Heart right ventricle (tissue), 16 donors: Measurements from ENCODE around the gene INPP5A. TPM values are rescaled to one million over a fixed set of nuclear protein-coding genes. Genes with fewer than 3 reads are reported as not detected.

Experiments
- ATAC-seq, 8 donors: fragments of 200-7000 bp; cut with Tn5 transposase; one replicate each; pipeline ENCODE4 v1.9.1; 2020; ENCODE audit warnings: mild to moderate bottlenecking in 8 of 8, moderate library complexity in 8 of 8, moderate number of reproducible peaks in 1 of 8
- DNase-seq, 2 donors: peaks; one replicate each; pipeline ENCODE4 v3.0.0-alpha.2; 2020
- H3K27ac ChIP-seq, 10 donors: fragments of 200-600 bp; sonication (generic) in 2 of 10; one replicate each; pipeline versions ENCODE4 v1.5.0 to v1.8.0; 2020 to 2022; ENCODE audit warnings: mild to moderate bottlenecking in 3 of 10
- H3K27me3 ChIP-seq, 7 donors: fragments of 200-600 bp; one replicate each; pipeline ENCODE4 v1.8.0; 2021 to 2022; ENCODE audit warnings: mild to moderate bottlenecking in 2 of 7
- H3K36me3 ChIP-seq, 9 donors: fragments of 200-600 bp; sonication (generic) in 1 of 9; one replicate each; pipeline versions ENCODE4 v1.5.0 to v1.8.0; 2020 to 2022; ENCODE audit warnings: mild to moderate bottlenecking in 2 of 9
- H3K4me1 ChIP-seq, 9 donors: fragments of 200-600 bp; sonication (generic) in 1 of 9; one replicate each; pipeline versions ENCODE4 v1.5.0 to v1.8.0; 2020 to 2022; ENCODE audit warnings: mild to moderate bottlenecking in 4 of 9
- H3K4me3 ChIP-seq, 10 donors: fragments of 200-600 bp; sonication (generic) in 2 of 10; one replicate each; pipeline versions ENCODE4 v1.5.0 to v1.8.0; 2020 to 2022; ENCODE audit warnings: mild to moderate bottlenecking in 7 of 10, moderate library complexity in 2 of 10
- H3K9me3 ChIP-seq, 11 donors: fragments of 200-600 bp in 10 of 11; sonication (generic) in 2 of 11; one replicate each; pipeline versions ENCODE4 v1.5.0 to v1.8.0; 2013 to 2022; ENCODE audit warnings: mild to moderate bottlenecking in 2 of 11, control low read depth in 1 of 11, moderate library complexity in 1 of 11
- CTCF ChIP-seq, 9 donors: fragments of 200-600 bp; sonication (generic) in 2 of 9; IDR thresholded peaks; one replicate each; pipeline versions ENCODE4 v1.5.0 to v1.8.0; 2021 to 2022; ENCODE audit warnings: antibody characterized with exemption in 9 of 9, mild to moderate bottlenecking in 5 of 9, moderate library complexity in 1 of 9
- WGBS, 2 donors: extraction: QIAGEN DNeasy Blood & Tissue Kit; methylation state at CpG; one replicate each; pipeline ENCODE4 v1.1.7; 2013; ENCODE audit warnings: inconsistent platforms in 1 of 2; 5-methylcytosine and 5-hydroxymethylcytosine counted together
- intact Hi-C, 10 donors: fragments of 100-400 bp; cut with DNase I; formaldehyde crosslinking; loops; one replicate each; pipeline versions ENCODE4 v1.11.1 to v1.14.2; 2022
- polyA plus RNA-seq, 2 donors: library from polyadenylated mRNA; stranded (reverse); fragments of 200-250 nt; gene quantifications; one replicate each; pipeline ENCODE4 v1.2.3, GENCODE V29; 2013
- total RNA-seq, 10 donors: library from RNA; stranded (reverse); fragmentation: NEBNext Ultra II Directional in 3 of 10; extraction: Animal tissue kit (Norgen Biotek cat#: 25700) in 3 of 10; gene quantifications; one replicate each; pipeline versions ENCODE4 v1.2.1 to v1.2.4, GENCODE V29; 2021 to 2023
- donor health status: Arrhythmogenic right ventricular cardiomyopathy.
- donor health status: ischemic (EF 13 %, LVEDD 7.1; RV severe dilation, severe dysfunction).
- donor health status: healthy with polysubstance abuse.
- donor health status: DM: no; HTN: yes; CAD: no.
- donor health status: DM: no; HTN: no; CAD: no.
- donor health status: ischemic (EF 25% LVEDD 6.9; RV normal size, moderate dysfunction).
- donor health status: ischemic (EF 25% LVEDD 5.7; RV mildly dilated, moderate dysfunction).
- donor health status: healthy.
- donor health status: DM: yes; HTN: yes; CAD: no.
- donor health status: Ischemic cardiomyopathy.
- donor health status: ischemic (EF 35%, LVEDD 5.7; RV mildly dilated, moderate dysfunction).
- donor health status: nonischemic (EF 11% LVEDD 7.7; RV severe dilation, severe dysfunction).
- donor health status: DM: yes; HTN: yes; CAD: no.
- donor health status: PGD.
- donor health status: ischemic (EF 29% LVEDD 5.4; RV normal size, mild dysfunction).
- donor health status: nonischemic (EF 23%, LVEDD 6.1; RV moderate dilation, normal function).

INPP5A gene
- total and polyA plus RNA-seq, 12 donors, result 30.4 to 122 (median 106) TPM

GRCh38 chr10:132788180-132788830 lies 250.7 kb downstream of the INPP5A start:
- peak in 5 of 9 donors; percentile 8 to 32 (median 20) for TF ChIP-seq CTCF (IDR thresholded peaks at IDR 0.05)
- DNase-seq (no peak), ATAC-seq (peak in 1 of 8 donors; percentile 50)
- H3K27me3 ChIP-seq, result peaks cover 51 to 84% (median 82%) of the 10 kb centered on the region in 7 donors
- intact Hi-C loops, result loop anchor here in 2 of 10 donors (10.0 kb wide), 1 partner anchor 134 kb away; no protein-coding TSS in a partner anchor
- WGBS, 2 donors, result 1 to 2% methylated on average over 70 to 79 of the region's 79 CpGs
- no peak overlapping the region for H3K4me3 ChIP-seq
- peaks cover 0 to 40% (median 27%) of the 10 kb centered on the region in 9 donors for H3K4me1 ChIP-seq
- peaks cover 0 to 6% (median 0%) of the 10 kb centered on the region in 9 donors for H3K36me3 ChIP-seq
- H3K27ac ChIP-seq, result no peak overlapping the region
- H3K9me3 ChIP-seq, result no peaks in the 10 kb centered on the region

DNA sequence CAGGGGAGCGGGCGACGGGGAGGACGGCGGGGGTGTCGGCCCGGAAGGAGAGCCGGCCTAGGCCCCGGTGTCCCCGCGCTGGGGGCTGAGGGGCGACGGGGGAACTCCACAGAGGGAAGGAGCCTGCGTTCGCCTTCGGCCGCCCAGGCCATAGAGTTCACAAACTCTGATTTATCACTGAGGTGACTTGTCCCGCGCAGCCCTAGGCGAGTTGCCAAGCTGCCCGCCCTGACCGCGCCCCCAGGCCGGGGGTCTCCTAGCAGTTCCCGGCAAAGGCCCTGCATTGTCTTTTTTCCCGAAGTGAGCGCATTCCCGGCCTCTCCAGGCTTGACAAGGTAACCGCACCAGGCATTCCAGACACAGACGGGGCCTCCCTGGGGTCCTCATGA lies 251.2 kb downstream of the INPP5A start:
- H3K9me3 ChIP-seq, result no peaks in the 10 kb centered on the region
- TF ChIP-seq CTCF (IDR thresholded peaks at IDR 0.05), result no peak
- peaks cover 0 to 40% (median 27%) of the 10 kb centered on the region in 9 donors for H3K4me1 ChIP-seq
- WGBS, 2 donors, result 4 to 6% methylated on average over 28 to 30 of the region's 30 CpGs
- ATAC-seq, result no peak
- H3K27ac ChIP-seq, result no peak overlapping the region
- no peak overlapping the region for H3K4me3 ChIP-seq
- H3K27me3 ChIP-seq, result peaks cover 51 to 87% (median 78%) of the 10 kb centered on the region in 7 donors
- no peak for DNase-seq
- intact Hi-C loops, result loop anchor here in 2 of 10 donors (10.0 kb wide), 1 partner anchor 134 kb away; no protein-coding TSS in a partner anchor
- peaks cover 0 to under 1% (median 0%) of the 10 kb centered on the region in 9 donors for H3K36me3 ChIP-seq

DNA sequence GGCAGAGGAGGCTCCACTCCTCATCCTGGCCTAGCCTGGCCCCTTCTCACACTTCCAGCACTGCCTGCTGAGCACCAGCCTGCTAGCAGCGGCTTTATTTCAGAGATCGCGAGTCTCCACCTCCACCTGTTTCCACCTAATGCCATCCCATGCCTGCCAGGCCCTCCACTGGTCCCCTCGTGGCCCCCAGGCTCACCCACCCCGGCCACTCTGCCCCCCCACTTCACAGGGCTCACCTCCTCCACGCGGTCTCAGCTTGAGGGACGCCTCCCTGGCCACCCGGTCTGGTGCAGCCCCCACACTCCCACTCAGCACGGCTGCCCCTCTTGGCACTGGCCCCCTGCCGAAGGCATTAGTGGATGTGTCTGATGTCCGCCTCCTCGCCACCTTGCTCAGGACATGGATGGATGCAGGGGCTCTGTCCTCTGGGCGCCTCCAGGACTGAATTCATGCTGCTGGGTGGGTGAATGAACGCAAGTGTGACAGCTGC lies 252.1 kb downstream of the INPP5A start:
- no peaks in the 10 kb centered on the region for H3K36me3 ChIP-seq
- ATAC-seq (peak in 1 of 8 donors; percentile 26), DNase-seq (no peak)
- H3K4me3 ChIP-seq, result no peak overlapping the region
- intact Hi-C loops, result loop anchor here in 4 of 10 donors (5.0 to 10.0 kb wide), 2 partner anchors 135 to 967 kb away; no protein-coding TSS in a partner anchor
- H3K27ac ChIP-seq, result no peak overlapping the region
- WGBS, 2 donors, result 61 to 70% methylated on average over 15 of the region's 15 CpGs
- H3K27me3 ChIP-seq, result peaks cover 43 to 85% (median 69%) of the 10 kb centered on the region in 7 donors
- no peaks in the 10 kb centered on the region for H3K9me3 ChIP-seq
- peaks cover 0 to 31% (median 27%) of the 10 kb centered on the region in 9 donors for H3K4me1 ChIP-seq
- TF ChIP-seq CTCF (IDR thresholded peaks at IDR 0.05), result no peak

GRCh38 chr10:132790470-132790869 lies 252.9 kb downstream of the INPP5A start:
- DNase-seq (no peak), ATAC-seq (no peak)
- peaks cover 0 to 27% (median 22%) of the 10 kb centered on the region in 9 donors for H3K4me1 ChIP-seq
- 54 to 63% methylated on average over 7 of the region's 7 CpGs for WGBS, 2 donors
- no peaks in the 10 kb centered on the region for H3K36me3 ChIP-seq
- peaks cover 37 to 77% (median 62%) of the 10 kb centered on the region in 7 donors for H3K27me3 ChIP-seq
- intact Hi-C loops, result loop anchor here in 2 of 10 donors (5.0 to 10.0 kb wide), 2 partner anchors 136 to 968 kb away; no protein-coding TSS in a partner anchor
- no peak overlapping the region for H3K27ac ChIP-seq
- H3K9me3 ChIP-seq, result no peaks in the 10 kb centered on the region
- TF ChIP-seq CTCF (IDR thresholded peaks at IDR 0.05), result no peak
- no peak overlapping the region for H3K4me3 ChIP-seq
